NB4 (cell line): ENCODE data around the gene SHLD2.
"Not testable (repeated sequence)": the region's sequence is repeated elsewhere in the genome, so short reads cannot be mapped to it uniquely, and the experiment has no call there.

Experiments used
- MYC ChIP-seq: IDR thresholded peaks from 2 replicates; pipeline ENCODE4 v1.6.1; 2011; ENCODE audit warnings: low read depth, low read length
- POLR2A ChIP-seq: IDR thresholded peaks from 2 replicates; pipeline ENCODE4 v1.6.1; 2011; ENCODE audit warnings: mild to moderate bottlenecking; ENCODE audit not compliant: insufficient read length; ENCODE audit errors: extremely low read depth
- TF ChIP-seq, protein P1 (sequence below): IDR thresholded peaks from one replicate; pipeline ENCODE4 v1.5.1; 2012; ENCODE audit warnings: low read depth, low read length
- TF ChIP-seq, protein P2 (sequence below): IDR thresholded peaks from 2 replicates; pipeline ENCODE4 v1.6.1; 2011; ENCODE audit warnings: low read depth, low read length

DNA sequence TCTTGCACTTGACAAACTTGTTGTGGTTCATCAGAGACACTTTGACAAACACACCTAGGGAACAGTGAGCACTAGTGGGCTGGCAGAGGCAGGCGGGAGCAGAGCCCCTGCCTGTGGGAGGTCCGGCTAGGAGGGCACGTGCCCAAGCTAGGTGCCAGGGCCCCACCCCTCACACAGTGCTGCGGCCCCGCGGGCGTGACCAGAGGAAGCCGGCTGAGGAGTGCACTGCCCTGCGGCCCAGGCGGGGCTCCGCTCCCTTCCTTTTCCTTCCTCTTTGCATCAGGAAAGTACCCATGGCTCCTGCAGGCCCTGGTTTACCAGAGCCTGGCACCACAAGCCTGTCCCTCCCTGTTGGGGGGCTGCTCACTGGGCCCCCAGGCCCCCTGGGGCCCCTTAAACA lies 121.1 kb downstream of the SHLD2 start:
- TF ChIP-seq, protein P1, sequence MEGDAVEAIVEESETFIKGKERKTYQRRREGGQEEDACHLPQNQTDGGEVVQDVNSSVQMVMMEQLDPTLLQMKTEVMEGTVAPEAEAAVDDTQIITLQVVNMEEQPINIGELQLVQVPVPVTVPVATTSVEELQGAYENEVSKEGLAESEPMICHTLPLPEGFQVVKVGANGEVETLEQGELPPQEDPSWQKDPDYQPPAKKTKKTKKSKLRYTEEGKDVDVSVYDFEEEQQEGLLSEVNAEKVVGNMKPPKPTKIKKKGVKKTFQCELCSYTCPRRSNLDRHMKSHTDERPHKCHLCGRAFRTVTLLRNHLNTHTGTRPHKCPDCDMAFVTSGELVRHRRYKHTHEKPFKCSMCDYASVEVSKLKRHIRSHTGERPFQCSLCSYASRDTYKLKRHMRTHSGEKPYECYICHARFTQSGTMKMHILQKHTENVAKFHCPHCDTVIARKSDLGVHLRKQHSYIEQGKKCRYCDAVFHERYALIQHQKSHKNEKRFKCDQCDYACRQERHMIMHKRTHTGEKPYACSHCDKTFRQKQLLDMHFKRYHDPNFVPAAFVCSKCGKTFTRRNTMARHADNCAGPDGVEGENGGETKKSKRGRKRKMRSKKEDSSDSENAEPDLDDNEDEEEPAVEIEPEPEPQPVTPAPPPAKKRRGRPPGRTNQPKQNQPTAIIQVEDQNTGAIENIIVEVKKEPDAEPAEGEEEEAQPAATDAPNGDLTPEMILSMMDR, result not testable (repeated sequence)
- TF ChIP-seq POLR2A, MYC: not testable (repeated sequence)
- TF ChIP-seq, protein P2, sequence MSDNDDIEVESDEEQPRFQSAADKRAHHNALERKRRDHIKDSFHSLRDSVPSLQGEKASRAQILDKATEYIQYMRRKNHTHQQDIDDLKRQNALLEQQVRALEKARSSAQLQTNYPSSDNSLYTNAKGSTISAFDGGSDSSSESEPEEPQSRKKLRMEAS, result not testable (repeated sequence)
